WI38 (cell line): ENCODE data around the gene GRID1.
"Not testable (repeated sequence)": the region's sequence is repeated elsewhere in the genome, so short reads cannot be mapped to it uniquely, and the experiment has no call there.

ENCODE experiments used
- H3K4me3 ChIP-seq: 2 replicates; pipeline ENCODE4 v1.5.1; 2011; ENCODE audit warnings: low read depth, mild to moderate bottlenecking, control low read depth, low read length
- TF ChIP-seq, protein P1 (sequence below): IDR thresholded peaks from 2 replicates; pipeline ENCODE4 v1.5.1; 2012; ENCODE audit warnings: low read depth, mild to moderate bottlenecking, control low read depth, low read length

Gene GRID1

DNA sequence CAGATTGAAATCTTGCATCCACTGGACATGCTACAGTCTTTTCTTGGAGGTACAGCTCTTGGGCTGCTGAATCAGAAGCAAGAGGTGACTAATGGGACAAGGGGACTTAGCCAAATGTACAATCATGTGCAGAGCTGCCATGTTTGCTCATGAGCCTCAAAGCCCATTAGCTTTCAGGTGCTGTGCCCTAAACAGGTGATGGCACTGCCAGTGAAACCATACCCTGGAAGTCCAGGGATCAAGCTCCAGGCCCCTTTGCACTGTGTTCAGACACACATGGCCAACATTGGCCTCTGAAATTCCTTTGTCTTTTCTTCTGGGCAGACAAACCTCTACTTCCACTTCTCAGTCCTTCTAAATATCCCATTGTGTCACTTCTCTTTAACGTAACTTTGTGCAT, 328.2 kb downstream of the GRID1 start:
- no peak overlapping the region for H3K4me3 ChIP-seq
- TF ChIP-seq, protein P1, sequence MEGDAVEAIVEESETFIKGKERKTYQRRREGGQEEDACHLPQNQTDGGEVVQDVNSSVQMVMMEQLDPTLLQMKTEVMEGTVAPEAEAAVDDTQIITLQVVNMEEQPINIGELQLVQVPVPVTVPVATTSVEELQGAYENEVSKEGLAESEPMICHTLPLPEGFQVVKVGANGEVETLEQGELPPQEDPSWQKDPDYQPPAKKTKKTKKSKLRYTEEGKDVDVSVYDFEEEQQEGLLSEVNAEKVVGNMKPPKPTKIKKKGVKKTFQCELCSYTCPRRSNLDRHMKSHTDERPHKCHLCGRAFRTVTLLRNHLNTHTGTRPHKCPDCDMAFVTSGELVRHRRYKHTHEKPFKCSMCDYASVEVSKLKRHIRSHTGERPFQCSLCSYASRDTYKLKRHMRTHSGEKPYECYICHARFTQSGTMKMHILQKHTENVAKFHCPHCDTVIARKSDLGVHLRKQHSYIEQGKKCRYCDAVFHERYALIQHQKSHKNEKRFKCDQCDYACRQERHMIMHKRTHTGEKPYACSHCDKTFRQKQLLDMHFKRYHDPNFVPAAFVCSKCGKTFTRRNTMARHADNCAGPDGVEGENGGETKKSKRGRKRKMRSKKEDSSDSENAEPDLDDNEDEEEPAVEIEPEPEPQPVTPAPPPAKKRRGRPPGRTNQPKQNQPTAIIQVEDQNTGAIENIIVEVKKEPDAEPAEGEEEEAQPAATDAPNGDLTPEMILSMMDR = no peak

DNA sequence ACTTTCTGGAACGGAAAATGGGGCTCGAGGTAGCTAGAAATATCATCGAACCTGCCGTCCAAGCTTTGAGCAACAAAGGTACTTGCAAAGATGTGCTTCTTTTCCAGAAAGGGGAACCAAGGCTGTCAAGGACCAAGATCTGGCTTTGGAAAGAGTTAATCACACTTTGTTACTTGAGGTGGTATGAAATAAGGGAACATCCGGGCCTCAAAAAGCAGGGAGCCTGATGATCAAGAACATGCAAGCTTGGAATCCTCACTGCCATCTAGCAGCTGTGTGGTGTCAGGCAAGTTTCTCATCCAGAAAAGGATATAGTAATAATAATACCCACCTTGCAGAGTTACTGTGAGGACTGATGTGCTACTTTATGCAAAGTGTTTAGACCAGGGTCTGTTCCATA, 329.5 kb downstream of the GRID1 start:
- TF ChIP-seq, protein P1 = no peak
- no peak overlapping the region for H3K4me3 ChIP-seq

DNA sequence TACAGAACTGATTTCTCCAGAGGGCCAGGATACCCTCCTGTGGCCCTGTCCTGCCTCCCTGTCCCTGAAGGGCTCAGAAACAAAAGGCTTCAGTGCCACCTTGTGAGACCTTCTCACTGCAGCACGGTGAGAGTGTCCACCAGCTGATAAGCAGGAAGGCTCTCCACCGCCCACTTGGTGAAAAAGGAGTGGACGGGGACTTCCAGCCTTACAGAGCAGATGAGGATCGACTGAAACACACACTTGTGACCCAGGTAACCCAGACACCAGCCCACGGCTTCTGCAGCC, 330.1 kb downstream of the GRID1 start:
- no peak overlapping the region for H3K4me3 ChIP-seq
- TF ChIP-seq, protein P1 = no peak

DNA sequence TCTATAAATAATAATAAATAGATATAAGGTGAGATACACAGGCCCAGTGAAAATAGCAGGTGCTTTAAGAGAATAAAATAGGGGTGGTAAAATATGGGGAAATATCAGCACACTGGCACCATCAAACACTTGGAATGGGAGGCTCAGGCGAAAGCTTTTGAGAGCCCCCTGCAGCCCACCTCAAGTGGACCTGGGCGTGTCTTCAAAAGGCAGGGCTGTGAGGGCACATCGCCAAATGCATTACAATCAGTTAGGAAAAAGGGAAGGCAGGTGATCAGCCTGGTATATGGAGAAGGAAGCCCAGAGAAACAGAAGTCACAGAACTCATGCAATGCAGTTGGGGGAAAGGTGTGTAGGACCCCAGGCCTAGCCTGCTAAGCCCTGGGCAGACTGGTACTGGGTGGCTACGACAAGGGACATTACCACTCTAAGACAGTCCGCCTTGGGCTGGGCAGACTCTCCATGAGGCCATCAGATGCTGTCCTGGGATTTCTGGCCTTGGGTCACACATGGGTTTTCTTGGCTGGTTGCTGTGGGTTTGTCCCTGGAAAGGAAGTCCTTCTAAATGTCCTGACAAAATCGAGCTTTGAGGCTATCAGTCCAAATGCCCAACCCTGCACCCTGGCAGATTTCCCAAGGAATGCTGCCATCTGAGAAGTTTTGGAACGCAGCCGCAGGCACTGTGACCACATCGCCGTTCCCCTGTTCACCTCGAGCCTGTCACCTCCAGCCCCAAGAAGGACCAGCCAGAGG, 330.6 kb downstream of the GRID1 start:
- TF ChIP-seq, protein P1 = no peak

DNA sequence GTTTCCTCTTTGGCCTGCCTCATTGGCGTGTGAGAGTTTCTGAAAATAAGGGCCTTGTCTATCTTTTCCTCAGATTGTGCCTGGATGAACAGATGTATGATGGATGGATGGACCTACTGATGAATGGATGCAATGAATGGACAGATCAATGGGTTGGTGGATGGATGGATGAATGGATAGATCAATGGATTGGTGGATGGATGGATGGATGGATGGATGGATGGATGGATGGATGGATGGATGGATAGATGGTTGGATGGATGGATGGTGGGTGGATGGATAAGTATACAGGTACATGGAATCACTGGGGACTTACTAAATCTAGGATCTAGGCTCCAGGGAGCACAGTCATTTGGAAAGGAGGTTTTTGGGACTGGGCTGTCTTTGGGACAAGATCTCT, 331.9 kb downstream of the GRID1 start:
- no peak overlapping the region for H3K4me3 ChIP-seq
- TF ChIP-seq, protein P1 = no peak

More for the DNA sequence above, 330.6 kb downstream of the GRID1 start:
- H3K4me3 ChIP-seq = no peak overlapping the region

DNA sequence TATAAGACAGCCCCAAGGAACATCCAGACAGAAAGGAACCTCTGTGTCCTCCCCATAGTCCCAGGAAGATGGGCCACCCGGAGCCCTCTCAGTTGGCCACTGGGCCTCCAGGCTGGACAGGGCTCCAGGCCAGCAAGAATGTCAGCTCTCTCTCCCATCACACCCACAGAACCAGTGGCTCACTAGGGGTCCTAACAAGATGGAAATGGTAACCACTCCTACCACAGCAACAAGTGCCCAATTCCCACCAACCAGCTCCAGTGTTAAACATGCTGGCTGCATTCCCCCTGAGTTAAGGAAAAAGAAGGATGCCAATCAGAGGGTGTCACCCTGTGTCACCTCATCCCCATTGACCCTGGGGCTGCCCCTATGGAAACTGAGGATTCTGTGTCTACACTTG, 333.0 kb downstream of the GRID1 start:
- no peak overlapping the region for H3K4me3 ChIP-seq
- TF ChIP-seq, protein P1 = no peak

DNA sequence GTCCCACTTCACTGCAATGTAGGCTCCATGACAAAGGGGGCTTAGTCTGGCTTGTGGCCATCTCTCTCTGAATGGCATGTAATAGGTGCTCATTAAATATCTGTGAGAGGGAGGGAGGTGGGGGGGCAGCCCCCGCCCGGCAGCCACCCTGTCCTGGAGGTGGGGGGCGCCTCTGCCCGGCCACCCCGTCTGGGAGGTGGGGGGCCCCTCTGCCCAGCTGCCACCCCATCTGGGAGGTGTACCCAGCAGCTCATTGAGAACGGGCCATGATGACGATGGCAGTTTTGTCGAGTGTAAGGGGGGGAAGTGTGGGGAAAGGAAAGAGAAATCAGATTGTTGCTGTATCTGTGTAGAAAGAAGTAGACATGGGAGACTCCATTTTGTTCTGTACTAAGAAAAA, 334.5 kb downstream of the GRID1 start:
- H3K4me3 ChIP-seq = not testable (repeated sequence)

DNA sequence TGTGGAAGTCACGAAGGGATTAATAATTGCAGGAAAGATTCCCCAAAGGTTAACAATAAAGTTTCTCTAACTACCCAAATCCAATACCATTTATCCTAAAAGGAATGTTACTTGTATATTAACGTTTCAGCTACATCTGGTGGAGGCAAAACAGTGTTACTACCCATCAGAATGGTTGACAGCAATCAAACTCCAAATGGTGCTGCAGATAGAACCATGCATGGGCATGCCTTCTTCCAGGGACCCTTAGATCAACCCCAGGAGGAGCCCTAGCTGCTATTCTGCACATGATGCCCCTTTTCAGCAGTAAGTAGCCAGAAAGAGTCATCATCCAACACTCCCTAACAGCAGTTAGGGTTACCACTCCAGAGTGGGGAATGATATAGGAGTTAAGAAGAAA, 336.3 kb downstream of the GRID1 start:
- no peak overlapping the region for H3K4me3 ChIP-seq
- TF ChIP-seq, protein P1 = no peak
